Peyer's patch (tissue), 4 donors: Measurements from ENCODE around the gene COG5. TPM values are rescaled to one million over a fixed set of nuclear protein-coding genes. Genes with fewer than 3 reads are reported as not detected.

Experiments
- DNase-seq, 3 donors: peaks; one replicate each; pipeline ENCODE4 v3.0.0-alpha.2; 2017 to 2019
- H3K27ac ChIP-seq, 4 donors: fragments of 200-600 bp; sonication (generic); one replicate each; pipeline ENCODE4 v1.5.1; 2016 to 2019
- H3K27me3 ChIP-seq, 2 donors: fragments of 200-600 bp; sonication (generic); one replicate each; pipeline ENCODE4 v1.5.1; 2019
- H3K36me3 ChIP-seq, 3 donors: fragments of 200-600 bp; sonication (generic); one replicate each; pipeline ENCODE4 v1.5.1; 2016 to 2019
- H3K4me1 ChIP-seq, 4 donors: fragments of 200-600 bp; sonication (generic); one replicate each; pipeline ENCODE4 v1.5.1; 2016 to 2019
- H3K4me3 ChIP-seq, 4 donors: fragments of 200-600 bp; sonication (generic); 1 replicate in 3 of 4; 2 replicates in 1 of 4; pipeline ENCODE4 v1.5.1; 2016 to 2019; ENCODE audit warnings: mild to moderate bottlenecking in 1 of 4
- H3K9me3 ChIP-seq, 4 donors: fragments of 200-600 bp; sonication (generic); one replicate each; pipeline ENCODE4 v1.5.1; 2016 to 2019; ENCODE audit warnings: mild to moderate bottlenecking in 1 of 4
- POLR2A ChIP-seq, 2 donors: fragments of 450-650 bp; IDR thresholded peaks; one replicate each; pipeline ENCODE4 v1.5.1; 2017; ENCODE audit warnings: antibody characterized with exemption in 2 of 2, mild to moderate bottlenecking in 2 of 2, moderate library complexity in 2 of 2
- total RNA-seq, 4 donors: library from RNA; depleted of rRNA; stranded (reverse); fragments of >200 nt; gene quantifications; one replicate each; pipeline ENCODE4 v1.1.0, GENCODE V29; 2016
- TF ChIP-seq, protein P1 (sequence below), 6 experiments: fragments of 450-650 bp in 4 of 6; fragments of 200-600 bp in 2 of 6; sonication (generic) in 1 of 6; IDR thresholded peaks; one replicate each; pipeline ENCODE4 v1.5.1; 2017 to 2019; ENCODE audit warnings: antibody characterized with exemption in 6 of 6, mild to moderate bottlenecking in 3 of 6, moderate library complexity in 1 of 6

COG5 gene
- total RNA-seq, 4 donors from 2014 or later, result 31.1 to 175 (median 68.0) TPM

DNA sequence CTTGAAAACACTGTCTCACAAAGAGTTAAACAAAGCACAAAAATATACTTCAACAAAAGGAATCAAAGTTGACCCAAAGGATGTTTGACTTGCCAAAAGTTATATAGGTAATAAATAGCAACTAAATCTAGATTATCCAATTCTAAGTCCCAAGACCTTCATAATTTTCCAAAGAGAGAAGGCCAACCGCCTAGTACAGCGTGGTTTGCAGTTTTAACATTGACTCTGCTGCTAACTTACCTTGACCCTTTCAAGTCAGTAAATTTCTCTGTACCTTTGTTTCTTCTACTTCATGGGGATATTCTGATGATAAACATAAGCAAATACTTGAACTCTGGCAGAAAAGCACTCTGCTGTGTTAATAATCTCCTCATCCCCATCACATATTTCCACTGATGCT is 95.7 kb downstream of the COG5 start:
- Histone ChIP-seq H3K9me3 (no peaks in the 10 kb centered on the region), H3K27me3 (no peaks in the 10 kb centered on the region), H3K27ac (no peak overlapping the region), H3K4me3 (no peak overlapping the region), H3K36me3 (no peaks in the 10 kb centered on the region), H3K4me1 (no peaks in the 10 kb centered on the region)
- DNase-seq, result no peak
- TF ChIP-seq, protein P1, sequence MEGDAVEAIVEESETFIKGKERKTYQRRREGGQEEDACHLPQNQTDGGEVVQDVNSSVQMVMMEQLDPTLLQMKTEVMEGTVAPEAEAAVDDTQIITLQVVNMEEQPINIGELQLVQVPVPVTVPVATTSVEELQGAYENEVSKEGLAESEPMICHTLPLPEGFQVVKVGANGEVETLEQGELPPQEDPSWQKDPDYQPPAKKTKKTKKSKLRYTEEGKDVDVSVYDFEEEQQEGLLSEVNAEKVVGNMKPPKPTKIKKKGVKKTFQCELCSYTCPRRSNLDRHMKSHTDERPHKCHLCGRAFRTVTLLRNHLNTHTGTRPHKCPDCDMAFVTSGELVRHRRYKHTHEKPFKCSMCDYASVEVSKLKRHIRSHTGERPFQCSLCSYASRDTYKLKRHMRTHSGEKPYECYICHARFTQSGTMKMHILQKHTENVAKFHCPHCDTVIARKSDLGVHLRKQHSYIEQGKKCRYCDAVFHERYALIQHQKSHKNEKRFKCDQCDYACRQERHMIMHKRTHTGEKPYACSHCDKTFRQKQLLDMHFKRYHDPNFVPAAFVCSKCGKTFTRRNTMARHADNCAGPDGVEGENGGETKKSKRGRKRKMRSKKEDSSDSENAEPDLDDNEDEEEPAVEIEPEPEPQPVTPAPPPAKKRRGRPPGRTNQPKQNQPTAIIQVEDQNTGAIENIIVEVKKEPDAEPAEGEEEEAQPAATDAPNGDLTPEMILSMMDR (IDR thresholded peaks at IDR 0.05), result no peak
- no peak for TF ChIP-seq POLR2A (IDR thresholded peaks at IDR 0.05)

DNA sequence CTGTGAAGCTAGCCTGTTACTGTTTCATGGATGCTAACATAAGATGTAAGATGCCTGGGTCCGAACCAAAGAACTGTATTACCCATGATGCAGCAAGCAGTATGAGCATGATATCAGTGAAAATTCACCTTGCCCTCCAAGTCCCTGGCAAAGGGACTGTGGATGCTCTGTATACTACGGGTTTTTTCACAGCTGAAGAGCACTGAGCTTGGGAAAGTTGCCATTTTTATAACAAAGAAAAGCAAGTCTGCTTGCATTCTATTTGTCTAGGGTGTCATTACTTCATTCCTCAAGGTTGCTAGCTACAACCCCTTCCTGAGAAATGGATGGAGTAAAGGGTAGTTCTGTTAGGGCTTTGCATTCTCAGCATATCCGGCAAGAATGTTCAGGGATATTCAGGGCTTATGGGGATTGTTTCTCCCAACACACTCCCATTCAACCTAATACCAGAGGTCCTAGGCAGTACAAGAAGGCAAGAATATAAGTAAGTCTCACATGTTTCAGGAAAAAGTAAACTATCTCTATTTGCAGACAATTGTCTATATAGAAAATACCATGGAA is 99.0 kb downstream of the COG5 start:
- TF ChIP-seq, protein P1 (IDR thresholded peaks at IDR 0.05), result no peak
- no peak for TF ChIP-seq POLR2A (IDR thresholded peaks at IDR 0.05)
- Histone ChIP-seq H3K4me3 (no peak overlapping the region), H3K27ac (no peak overlapping the region), H3K27me3 (no peaks in the 10 kb centered on the region), H3K9me3 (no peaks in the 10 kb centered on the region), H3K36me3 (no peaks in the 10 kb centered on the region), H3K4me1 (no peaks in the 10 kb centered on the region)
- no peak for DNase-seq

DNA sequence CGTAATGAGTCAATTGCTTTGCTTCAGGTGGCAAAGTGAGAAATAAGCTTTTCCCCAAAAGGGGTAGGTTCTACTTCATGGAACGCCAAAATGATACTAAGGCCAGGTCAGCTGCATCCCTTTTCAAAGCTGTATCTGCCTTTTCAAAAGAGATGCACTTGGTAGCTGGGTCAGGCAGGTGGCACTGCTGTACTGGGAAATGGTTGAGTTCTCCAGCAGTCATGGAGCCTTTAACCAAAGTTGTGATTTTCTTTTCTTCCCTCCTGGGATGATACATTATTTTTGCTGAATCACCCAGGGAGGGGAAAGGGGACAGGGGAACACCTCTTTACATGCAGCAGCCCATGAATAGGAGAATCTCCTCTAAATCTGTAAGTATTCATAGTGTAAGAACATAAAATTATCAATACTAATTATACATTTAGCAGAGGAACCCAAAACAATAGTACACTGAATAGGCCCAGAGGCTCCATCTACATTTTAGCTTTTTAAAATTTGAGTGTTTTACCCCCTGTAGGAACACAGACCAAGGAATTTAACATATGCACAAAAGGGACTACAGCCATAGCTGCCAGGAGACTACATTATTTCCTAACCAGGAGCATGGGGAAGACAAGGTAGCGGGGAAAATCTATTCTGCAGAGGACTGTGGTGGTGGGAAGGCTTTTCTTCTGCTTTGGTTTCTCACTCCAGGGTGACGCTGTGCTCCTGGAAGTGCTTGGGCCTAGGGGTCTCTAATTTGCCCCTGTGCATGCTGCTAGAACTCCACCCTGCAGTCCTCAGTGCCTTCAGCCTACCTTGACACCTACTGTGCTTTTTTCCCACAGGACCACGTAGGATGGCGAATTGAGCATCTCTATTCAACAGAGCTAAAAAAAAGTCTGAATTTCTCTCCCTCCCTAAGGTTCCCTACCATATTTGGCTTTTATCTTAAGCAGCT is 100.3 kb downstream of the COG5 start:
- no peak for TF ChIP-seq POLR2A (IDR thresholded peaks at IDR 0.05)
- TF ChIP-seq, protein P1 (IDR thresholded peaks at IDR 0.05), result peak; percentile 10 to 80 (median 67)
- Histone ChIP-seq H3K4me3 (no peak overlapping the region), H3K9me3 (no peaks in the 10 kb centered on the region), H3K27ac (no peak overlapping the region), H3K36me3 (peaks cover 0 to 2% (median 0%) of the 10 kb centered on the region in 3 donors), H3K4me1 (no peaks in the 10 kb centered on the region), H3K27me3 (no peaks in the 10 kb centered on the region)
- peak in 2 of 3 donors; percentile 53 to 72 for DNase-seq

DNA sequence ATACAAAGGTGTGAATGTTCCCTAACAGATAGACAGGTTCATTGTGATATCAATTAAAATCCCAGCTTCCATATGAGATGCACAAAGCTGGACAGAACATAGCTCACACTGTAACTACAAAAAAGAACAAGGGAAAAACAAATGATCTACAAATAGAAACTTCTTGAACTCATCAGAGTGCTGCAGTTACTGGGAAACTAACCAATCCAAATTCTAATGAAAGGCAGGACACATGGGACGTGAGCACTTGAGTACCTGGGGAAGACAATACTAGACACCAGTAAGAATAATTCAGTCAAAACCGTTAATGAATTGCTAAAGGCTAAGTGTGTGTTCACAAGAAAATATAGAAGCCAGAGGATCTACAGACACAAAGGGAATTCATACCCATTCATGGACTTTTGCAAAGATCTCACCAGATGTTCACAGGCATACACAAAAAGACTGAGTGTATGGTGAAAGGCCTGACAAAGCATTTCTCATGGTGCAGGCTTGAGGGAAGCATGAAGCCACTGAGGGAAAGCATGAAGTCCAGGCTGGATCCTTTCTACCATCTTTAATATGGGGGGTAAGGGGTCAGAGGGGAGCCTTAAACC is 101.7 kb downstream of the COG5 start:
- Histone ChIP-seq H3K27ac (no peak overlapping the region), H3K27me3 (no peaks in the 10 kb centered on the region), H3K9me3 (no peaks in the 10 kb centered on the region), H3K4me3 (no peak overlapping the region), H3K4me1 (no peaks in the 10 kb centered on the region), H3K36me3 (peaks cover 0 to 3% (median 0%) of the 10 kb centered on the region in 3 donors)
- no peak for DNase-seq
- no peak for TF ChIP-seq POLR2A (IDR thresholded peaks at IDR 0.05)
- TF ChIP-seq, protein P1 (IDR thresholded peaks at IDR 0.05), result no peak

DNA sequence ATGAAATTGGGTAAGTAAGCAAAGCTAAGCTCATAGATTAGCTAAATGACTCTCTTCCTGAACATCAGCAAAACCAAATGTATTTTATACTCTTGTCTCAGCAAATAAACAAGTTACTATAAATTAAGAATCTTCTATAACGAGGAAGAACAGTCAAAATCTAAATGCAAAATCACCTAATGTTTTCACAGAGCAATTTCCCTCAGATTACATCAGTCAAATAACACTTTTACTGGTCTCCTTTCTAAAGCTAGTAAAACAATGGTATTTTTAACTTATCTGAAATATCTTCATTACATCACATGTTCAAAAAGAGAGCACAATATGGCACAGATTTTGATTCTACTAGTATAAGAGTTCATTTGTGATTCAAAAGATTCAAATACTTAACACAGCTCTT is 110.3 kb downstream of the COG5 start:
- no peak for DNase-seq
- Histone ChIP-seq H3K27me3 (no peaks in the 10 kb centered on the region), H3K4me3 (no peak overlapping the region), H3K36me3 (peaks cover 0 to under 1% (median 0%) of the 10 kb centered on the region in 3 donors), H3K4me1 (no peaks in the 10 kb centered on the region), H3K27ac (no peak overlapping the region), H3K9me3 (no peaks in the 10 kb centered on the region)
- TF ChIP-seq POLR2A (IDR thresholded peaks at IDR 0.05), result no peak
- TF ChIP-seq, protein P1 (IDR thresholded peaks at IDR 0.05), result no peak
